Measurements from ENCODE around the gene SLCO4A1.

Gene SLCO4A1

DNA sequence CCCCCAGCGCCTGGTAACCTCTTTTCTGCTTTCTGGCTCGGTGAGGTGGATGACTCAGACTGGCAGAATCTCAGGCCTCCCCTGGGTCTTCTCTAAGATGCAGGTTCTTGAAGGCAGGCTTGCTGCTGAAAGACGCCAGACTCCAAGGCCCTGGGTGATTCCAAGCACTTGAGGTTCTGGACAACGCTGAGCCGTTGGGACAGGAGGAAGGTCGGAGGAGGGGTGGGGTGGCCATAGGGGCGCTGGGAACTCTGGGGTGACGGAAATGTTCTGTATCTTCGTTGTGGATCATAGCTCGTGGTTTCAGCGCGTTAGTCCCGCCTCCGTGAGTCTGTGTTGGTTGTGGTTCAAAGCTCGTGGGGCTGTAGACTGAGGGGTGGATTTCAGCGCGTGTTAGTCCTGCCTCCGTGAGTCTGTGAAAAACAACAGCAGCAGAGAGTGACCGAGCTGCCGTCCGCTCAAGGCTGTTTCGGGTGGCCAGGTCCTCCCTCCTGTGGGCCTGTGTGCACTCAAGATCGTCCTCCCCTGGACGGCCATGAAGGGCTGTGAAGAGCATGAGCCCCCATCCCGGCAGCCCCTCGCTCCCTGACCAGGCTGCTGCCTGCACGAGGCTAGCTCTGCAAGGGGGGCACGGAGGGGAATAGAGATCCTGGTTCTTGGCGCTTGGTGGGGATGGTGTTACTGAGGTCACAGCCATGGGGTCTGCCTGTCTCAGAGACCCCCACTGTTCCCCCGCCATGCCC is 74.1 kb downstream of the SLCO4A1 start:
- no peak for DNase-seq (ENCODE audit: low read depth)

DNA sequence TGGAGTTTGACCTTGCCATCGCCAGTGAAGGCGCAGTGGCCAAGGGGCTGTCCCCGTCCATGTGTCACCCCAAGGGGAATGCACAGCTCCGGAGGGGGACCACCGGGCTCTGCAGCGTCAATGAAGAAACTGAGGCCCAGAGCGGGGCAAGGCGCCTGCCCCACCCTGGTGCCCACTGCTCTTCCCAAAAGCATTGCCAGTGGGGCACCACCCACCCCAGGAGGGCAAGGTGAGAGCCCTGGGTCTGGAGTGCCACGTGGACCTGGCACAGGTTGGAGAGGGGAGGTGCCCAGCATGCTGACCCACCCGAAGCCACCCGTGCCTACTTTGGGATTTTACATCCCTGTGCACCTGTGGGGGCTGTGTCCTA is 74.6 kb downstream of the SLCO4A1 start:
- no peak for DNase-seq (ENCODE audit: low read depth)

DNA sequence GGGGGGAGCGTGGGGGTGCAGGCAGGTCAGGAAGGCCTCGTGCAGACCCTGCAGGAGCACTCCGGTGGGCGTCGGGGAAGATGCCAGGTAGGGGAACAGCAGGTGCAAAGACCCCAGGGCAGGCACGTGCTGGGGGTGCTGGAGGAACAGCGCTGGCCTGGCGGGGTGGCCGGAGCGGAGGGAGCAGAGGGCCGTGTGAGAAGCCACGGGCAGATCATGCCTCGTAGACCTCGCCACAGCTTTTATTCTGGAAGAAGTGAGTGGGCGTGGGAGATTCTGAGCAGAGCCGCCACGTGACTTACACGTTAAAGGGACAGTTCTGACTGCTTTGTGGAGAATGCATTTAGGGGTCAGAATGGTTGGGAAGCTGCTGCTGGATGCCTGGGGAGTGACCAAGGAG is 75.6 kb downstream of the SLCO4A1 start:
- no peak for DNase-seq (ENCODE audit: low read depth)

DNA sequence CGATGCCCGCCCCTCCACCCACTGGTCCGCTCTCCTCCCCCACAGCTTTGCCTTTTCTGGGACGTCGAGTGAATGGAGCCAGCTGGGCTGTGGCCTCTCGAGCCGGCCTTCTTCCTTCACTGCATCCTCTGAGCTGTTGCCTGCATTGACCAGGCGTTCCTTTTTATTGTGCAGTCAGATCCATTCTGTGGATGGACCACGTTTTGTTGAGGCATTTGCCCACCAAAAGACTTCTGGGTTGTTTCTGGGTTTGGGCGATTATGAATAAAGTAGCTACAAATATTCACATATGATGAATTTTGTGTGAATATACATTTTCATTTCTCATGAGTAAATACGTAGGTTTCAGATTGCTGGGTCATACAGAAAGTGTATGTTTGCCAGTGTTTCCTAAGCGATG is 76.2 kb downstream of the SLCO4A1 start:
- DNase-seq (ENCODE audit: low read depth), result no peak

DNA sequence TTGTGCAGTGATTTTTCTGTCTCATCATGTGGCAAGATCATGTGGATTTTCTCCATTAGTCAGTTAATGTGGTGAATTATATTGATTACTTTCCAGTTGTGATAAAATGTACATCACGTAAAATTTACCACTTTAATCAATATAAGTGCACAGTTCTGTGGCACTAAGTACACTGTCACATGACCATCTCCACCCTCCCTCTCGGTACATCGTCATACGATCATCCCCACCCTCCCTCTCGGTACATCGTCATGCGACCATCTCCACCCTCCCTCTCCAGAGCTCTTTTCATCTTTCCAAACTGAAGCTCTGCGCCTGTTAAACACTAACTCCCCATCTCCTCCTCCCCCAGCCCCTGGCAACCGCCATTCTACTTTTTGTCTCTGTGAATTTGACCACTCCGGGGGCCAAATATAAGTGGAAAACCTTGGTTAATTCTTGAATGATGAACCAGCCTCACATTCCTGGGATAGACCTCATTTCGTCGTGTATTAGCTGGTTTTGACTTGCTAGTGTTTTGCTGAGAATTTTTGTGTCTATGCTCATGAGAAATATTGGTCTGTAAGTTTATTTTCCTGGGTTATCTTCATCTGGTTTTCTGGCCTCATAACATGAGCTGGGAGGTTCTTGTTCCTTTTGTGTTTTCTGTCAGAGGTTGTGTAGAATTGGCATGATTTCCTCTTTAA is 77.1 kb downstream of the SLCO4A1 start:
- DNase-seq (ENCODE audit: low read depth), result no peak

All from stimulated activated CD8-positive, alpha-beta memory T cell treated with anti-CD3 and anti-CD28 coated beads, Interleukin-12 subunit alpha, Interleukin-12 subunit beta, amount 100 ng/mL, for 4 hours (primary cell).